ENCODE results near the gene WDR33. TPM values are rescaled to one million over a fixed set of nuclear protein-coding genes. Genes with fewer than 3 reads are reported as not detected.
"Not testable (repeated sequence)": the region's sequence is repeated elsewhere in the genome, so short reads cannot be mapped to it uniquely, and the experiment has no call there.

Gene WDR33
- total RNA-seq (2014; rRNA removed; shearing (Covaris generic)), result 33.4 and 47.6 TPM in 2 replicates

DNA sequence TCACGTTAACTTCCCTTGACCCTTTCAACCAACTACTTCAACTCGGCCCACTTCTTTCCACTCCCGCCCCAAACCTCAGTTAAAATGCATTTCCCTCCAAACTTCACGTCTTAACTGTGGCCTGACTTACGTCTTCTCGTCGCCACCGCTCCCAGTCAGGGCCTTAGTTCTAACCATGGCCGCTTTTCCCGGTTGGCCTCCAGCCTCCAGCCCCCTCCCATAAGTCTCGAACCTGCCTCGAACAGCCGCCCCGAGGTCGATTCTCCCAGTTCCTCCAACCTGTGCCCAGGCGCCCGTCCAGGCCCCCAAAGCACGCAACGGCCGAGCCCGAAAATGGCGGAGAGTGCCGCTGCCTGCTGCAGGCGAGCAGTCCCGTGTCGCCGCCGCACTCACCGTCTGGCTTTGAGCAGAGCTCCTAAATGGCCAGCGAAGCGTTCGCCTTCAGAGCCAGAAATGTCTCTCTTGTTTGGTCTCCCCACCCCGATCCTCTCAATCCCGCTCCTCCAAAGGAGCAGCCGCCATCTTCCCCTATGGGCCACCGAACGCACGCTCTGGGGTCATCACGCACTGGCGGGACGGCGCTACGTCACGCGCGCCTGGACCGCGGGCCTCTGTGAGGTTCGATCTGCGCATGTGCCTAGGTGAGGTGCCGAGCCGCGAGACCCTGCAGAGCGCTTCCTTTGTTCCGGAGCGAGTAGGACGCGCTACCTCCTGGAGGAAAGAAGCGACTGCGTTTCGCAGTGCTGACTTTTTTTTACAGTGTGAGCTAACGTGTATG lies at the start of gene WDR33:
Gene WDR33 (minus strand): TSS at position 553 of the 778 bp plus-strand sequence. CDS start 40,190 bp downstream, outside the sequence.
- DNase-seq (ENCODE audit: low spot score), result peak; percentile 94
- in situ Hi-C loops (cut with HindIII; ENCODE audit: low sequenced_read_pairs), result no loop called here

GRCh38 chr2:127860130-127860529 lies 49.2 kb upstream of the WDR33 start:
- no peak for DNase-seq (ENCODE audit: low spot score)
- in situ Hi-C loops (cut with HindIII; ENCODE audit: low sequenced_read_pairs), result no loop called here

DNA sequence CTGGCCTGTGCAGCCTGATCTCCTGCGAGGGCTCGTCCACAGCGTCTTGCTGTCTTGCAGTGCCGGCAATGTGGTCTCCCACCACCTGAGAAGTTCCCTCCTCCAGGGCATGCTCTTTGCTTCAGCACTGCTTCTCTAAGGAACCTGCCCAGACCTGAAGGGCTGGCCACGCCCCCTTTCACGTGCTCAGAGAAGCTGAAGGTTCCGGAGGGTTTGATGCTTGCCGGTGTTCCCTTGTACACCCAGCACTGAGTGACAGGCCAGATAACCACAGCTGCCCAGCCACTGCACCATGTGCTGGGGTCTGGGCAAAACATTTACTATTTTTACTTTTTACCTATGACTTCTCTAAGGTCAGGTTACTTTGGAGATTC lies 48.7 kb upstream of the WDR33 start:
- in situ Hi-C loops (cut with HindIII; ENCODE audit: low sequenced_read_pairs), result no loop called here
- DNase-seq (ENCODE audit: low spot score), result peak; percentile 28

- peak; percentile 20 for DNase-seq (ENCODE audit: low spot score)
- in situ Hi-C loops (cut with HindIII; ENCODE audit: low sequenced_read_pairs), result no loop called here
Observed at GRCh38 chr2:127857265-127857808, 46.4 kb upstream of the WDR33 start.

- DNase-seq (ENCODE audit: low spot score), result no peak
- in situ Hi-C loops (cut with HindIII; ENCODE audit: low sequenced_read_pairs), result no loop called here
Observed at GRCh38 chr2:127853671-127854070, 42.7 kb upstream of the WDR33 start.

- in situ Hi-C loops (cut with HindIII; ENCODE audit: low sequenced_read_pairs), result no loop called here
- no peak for DNase-seq (ENCODE audit: low spot score)
Observed at GRCh38 chr2:127852388-127852787, 41.4 kb upstream of the WDR33 start.

DNA sequence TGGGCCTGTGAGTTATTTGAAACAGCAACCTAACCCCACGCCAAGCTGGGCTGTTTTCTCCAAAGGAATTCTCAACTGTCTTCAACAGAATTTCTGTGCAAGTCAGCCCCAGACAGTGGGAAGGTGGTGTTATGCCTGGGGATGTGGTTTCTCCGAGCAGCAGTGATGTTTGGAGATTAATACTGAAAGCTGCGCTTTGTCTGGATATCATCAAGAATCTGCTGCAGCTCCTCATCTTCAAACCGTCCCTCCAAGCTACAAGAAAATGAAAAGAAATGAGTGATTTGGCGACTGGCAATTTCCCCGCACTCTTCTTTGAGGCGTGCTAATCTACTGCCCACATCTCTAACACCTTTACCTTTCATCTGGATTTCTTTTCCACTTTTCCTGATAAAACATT lies 37.0 kb upstream of the WDR33 start:
- in situ Hi-C loops (cut with HindIII; ENCODE audit: low sequenced_read_pairs), result no loop called here
- no peak for DNase-seq (ENCODE audit: low spot score)

GRCh38 chr2:127844973-127845372 lies 34.0 kb upstream of the WDR33 start:
- in situ Hi-C loops (cut with HindIII; ENCODE audit: low sequenced_read_pairs), result no loop called here
- DNase-seq (ENCODE audit: low spot score), result no peak

- in situ Hi-C loops (cut with HindIII; ENCODE audit: low sequenced_read_pairs), result no loop called here
- no peak for DNase-seq (ENCODE audit: low spot score)
Observed at GRCh38 chr2:127843677-127844076, 32.7 kb upstream of the WDR33 start.

GRCh38 chr2:127841466-127842178 lies 30.7 kb upstream of the WDR33 start:
- no peak for DNase-seq (ENCODE audit: low spot score)
- in situ Hi-C loops (cut with HindIII; ENCODE audit: low sequenced_read_pairs), result no loop called here

DNA sequence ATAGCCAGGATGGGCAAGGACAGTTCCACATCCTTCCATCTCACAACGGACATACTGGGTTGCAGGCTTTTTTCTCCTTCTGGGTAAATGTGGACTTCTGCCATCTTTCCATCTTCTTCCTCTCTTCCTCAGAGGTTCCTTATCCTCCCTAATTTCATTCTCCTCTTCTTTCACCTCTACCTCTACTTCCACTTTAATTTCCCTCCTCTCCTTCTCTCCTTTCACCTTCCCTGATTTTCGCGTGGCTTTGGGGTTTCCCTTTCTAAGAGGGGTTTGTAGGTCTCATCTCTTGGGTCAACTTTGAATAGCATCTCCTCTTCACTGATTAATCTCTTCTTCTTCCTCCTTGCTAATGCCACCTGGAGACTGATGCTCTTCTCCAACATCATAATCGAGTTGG lies 29.9 kb upstream of the WDR33 start:
- in situ Hi-C loops (cut with HindIII; ENCODE audit: low sequenced_read_pairs), result no loop called here
- DNase-seq (ENCODE audit: low spot score), result no peak

DNA sequence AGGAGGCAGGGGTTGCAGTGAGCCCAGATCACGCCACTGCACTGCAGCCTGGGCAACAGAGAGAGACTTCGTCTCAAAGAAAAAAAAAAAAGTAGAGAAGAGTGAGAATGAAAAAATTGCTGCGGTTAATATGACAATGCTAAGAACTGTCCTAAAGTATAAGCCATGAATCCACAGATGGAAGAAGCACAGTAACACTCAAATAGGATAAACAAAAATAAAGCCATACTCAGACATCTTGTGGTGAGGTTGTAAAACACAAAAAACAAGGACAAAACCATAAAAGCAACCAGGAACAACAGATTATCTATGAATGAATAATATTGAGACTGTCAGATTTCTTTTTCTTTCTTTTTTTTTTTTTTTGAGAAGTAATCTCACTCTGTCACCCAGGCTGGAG lies 24.0 kb upstream of the WDR33 start:
- in situ Hi-C loops (cut with HindIII; ENCODE audit: low sequenced_read_pairs), result no loop called here
- no peak for DNase-seq (ENCODE audit: low spot score)

DNA sequence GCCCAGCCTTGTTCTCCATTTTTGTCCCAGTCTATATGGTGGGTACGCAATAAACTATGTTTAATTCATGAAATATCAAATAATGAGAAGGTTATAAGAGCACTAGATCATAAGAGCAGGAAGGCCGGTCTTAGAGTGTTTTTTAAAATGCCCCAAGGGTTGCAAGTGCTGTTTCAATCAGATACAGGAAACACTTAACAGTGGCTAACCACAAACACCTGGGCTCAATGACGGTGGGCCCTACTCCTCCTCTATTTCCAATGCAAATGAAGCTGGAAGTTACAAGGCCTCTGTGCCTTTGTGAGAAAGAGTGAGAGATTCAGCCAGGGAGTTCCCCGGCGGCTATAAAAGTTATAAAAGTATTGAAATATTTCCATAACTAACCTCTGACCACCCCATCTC lies 18.9 kb upstream of the WDR33 start:
- in situ Hi-C loops (cut with HindIII; ENCODE audit: low sequenced_read_pairs), result no loop called here
- no peak for DNase-seq (ENCODE audit: low spot score)

- DNase-seq (ENCODE audit: low spot score); in situ Hi-C loops (cut with HindIII; ENCODE audit: low sequenced_read_pairs): not testable (repeated sequence)
Observed at GRCh38 chr2:127826708-127827107, 15.7 kb upstream of the WDR33 start.

DNA sequence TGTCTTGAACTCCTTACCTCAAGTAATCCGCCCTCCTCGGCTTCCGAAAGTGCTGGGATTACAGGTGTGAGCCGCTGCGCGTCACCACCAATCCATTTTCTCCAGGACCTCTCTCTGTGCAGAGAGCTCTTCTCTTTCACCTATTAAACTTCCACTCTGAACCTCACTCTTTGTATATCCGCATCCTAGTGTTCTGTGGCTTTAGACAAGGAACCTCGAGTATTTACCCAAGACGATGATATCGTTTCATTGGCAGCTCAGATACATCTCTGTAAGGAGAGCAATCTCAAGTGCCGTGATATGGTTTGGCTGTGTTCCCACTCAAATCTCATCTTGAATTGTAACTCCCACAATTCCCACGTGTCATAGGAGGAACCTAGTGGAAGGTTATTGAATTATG lies 15.1 kb upstream of the WDR33 start:
- no peak for DNase-seq (ENCODE audit: low spot score)
- in situ Hi-C loops (cut with HindIII; ENCODE audit: low sequenced_read_pairs), result no loop called here

- no peak for DNase-seq (ENCODE audit: low spot score)
- in situ Hi-C loops (cut with HindIII; ENCODE audit: low sequenced_read_pairs), result no loop called here
Observed at GRCh38 chr2:127820080-127820668, 9.2 kb upstream of the WDR33 start.

- in situ Hi-C loops (cut with HindIII; ENCODE audit: low sequenced_read_pairs), result no loop called here
- DNase-seq (ENCODE audit: low spot score), result no peak
Observed at GRCh38 chr2:127818794-127819425, 7.9 kb upstream of the WDR33 start.

GRCh38 chr2:127818241-127818640 lies 7.3 kb upstream of the WDR33 start:
- in situ Hi-C loops (cut with HindIII; ENCODE audit: low sequenced_read_pairs), result no loop called here
- no peak for DNase-seq (ENCODE audit: low spot score)

DNA sequence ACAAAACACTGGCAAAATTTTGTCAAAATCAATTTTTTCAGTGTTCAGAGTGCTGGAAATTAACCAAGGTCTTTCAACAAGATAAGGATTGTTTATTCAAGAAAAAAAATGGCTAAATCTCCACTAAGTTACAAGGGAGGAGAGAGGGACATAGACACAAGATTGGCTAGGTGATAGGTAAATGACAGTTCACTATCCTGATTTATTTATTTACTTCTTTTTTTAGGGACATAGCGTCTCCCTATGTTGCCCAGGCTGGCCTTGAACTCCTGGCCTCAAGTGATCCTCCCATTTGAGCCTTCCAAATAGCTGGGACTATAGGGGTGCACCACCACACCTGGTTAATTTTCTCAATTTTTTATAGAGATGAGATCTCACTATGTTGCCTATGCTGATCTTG lies 3.7 kb upstream of the WDR33 start:
- in situ Hi-C loops (cut with HindIII; ENCODE audit: low sequenced_read_pairs), result no loop called here

DNA sequence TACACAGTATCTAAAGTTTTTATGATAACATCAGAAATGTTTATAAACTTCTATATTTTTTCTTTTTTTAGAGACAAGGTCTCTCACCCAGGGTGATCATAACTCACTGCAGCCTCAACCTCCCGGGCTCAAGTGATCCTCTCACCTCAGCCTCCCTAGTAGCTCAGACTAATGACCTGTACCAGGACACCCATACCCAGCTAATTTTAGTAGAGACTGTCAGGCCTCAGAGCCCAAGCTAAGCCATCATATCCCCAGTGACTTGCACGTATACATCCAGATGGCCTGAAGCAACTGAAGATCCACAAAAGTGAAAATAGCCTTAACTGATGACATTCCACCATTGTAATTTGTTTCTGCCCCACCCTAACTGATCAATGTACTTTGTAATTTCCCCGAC lies 1.5 kb upstream of the WDR33 start:
- in situ Hi-C loops (cut with HindIII; ENCODE audit: low sequenced_read_pairs), result not testable (repeated sequence)

More for the DNA sequence above, 3.7 kb upstream of the WDR33 start:
- DNase-seq (ENCODE audit: low spot score), result no peak

More for the DNA sequence above, 1.5 kb upstream of the WDR33 start:
- not testable (repeated sequence) for DNase-seq (ENCODE audit: low spot score)
